Neutrophil (primary cell): ENCODE measurements around the gene ATR.

Experiments
- H3K27ac ChIP-seq: fragments of 200-600 bp; sonication (generic); 2 replicates; pipeline ENCODE4 v1.5.1; 2016; ENCODE audit warnings: mild to moderate bottlenecking, moderate library complexity
- H3K27me3 ChIP-seq: fragments of 200-600 bp; sonication (generic); 2 replicates; pipeline ENCODE4 v1.6.0; 2016; ENCODE audit warnings: mild to moderate bottlenecking
- H3K36me3 ChIP-seq: fragments of 200-600 bp; sonication (generic); 2 replicates; pipeline ENCODE4 v1.5.1; 2017
- H3K4me1 ChIP-seq, 2 experiments: fragments of 200-600 bp in 1 of 2; sonication (generic) in 1 of 2; 1 replicate in 1 of 2; 2 replicates in 1 of 2; pipeline versions ENCODE4 v1.5.1 to v1.6.1; 2013 to 2016; ENCODE audit warnings: low read depth in 1 of 2, low read length in 1 of 2, mild to moderate bottlenecking in 1 of 2, moderate library complexity in 1 of 2; ENCODE audit not compliant: control insufficient read depth in 1 of 2, insufficient read depth in 1 of 2
- H3K4me3 ChIP-seq, 2 experiments: fragments of 200-600 bp in 1 of 2; sonication (generic) in 1 of 2; 1 replicate in 1 of 2; 2 replicates in 1 of 2; pipeline ENCODE4 v1.5.1; 2013 to 2016; ENCODE audit warnings: low read depth in 1 of 2, low read length in 1 of 2, mild to moderate bottlenecking in 1 of 2, moderate library complexity in 1 of 2
- H3K9me3 ChIP-seq: fragments of 200-600 bp; sonication (generic); 2 replicates; pipeline ENCODE4 v1.5.1; 2016
- TF ChIP-seq, protein P1 (sequence below): fragments of 200-600 bp; sonication (generic); IDR thresholded peaks from 2 replicates; pipeline ENCODE4 v1.5.1; 2016; ENCODE audit warnings: antibody characterized with exemption

Gene ATR

DNA sequence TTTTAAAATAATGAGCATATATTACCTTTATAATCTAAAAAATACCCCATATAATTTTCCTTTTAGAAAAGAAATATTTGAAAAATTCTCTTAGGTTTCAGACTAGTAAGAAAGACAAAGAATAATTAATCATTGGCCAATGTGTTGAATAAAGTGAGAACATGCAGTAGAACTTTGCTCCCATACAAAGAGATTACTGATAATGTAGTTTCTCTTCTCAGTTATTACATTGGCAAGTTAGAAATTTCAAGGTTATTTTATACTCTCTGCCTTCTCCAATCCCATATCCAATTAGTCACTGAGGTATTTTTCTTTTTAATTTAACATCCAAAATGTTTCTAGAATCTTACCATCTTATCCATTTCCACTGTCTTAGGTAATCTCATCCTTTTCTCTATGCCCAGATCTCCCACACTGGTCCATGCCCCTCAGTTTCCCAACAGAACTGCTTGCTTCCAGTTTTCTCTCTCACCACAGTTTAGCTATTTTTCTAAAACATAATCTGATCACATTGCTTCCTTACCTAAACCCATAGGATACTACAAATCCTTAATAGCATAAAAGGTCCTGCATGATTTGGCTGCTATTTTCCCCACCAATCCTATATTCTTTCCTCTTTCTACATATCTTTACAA lies 141.5 kb downstream of the ATR start:
- no peaks in the 10 kb centered on the region for H3K9me3 ChIP-seq
- no peaks in the 10 kb centered on the region for H3K27me3 ChIP-seq
- H3K27ac ChIP-seq, result no peak overlapping the region
- H3K4me1 ChIP-seq, result peaks cover 18 to 24% of the 10 kb centered on the region in 2 experiments
- no peak overlapping the region for H3K4me3 ChIP-seq
- TF ChIP-seq, protein P1, sequence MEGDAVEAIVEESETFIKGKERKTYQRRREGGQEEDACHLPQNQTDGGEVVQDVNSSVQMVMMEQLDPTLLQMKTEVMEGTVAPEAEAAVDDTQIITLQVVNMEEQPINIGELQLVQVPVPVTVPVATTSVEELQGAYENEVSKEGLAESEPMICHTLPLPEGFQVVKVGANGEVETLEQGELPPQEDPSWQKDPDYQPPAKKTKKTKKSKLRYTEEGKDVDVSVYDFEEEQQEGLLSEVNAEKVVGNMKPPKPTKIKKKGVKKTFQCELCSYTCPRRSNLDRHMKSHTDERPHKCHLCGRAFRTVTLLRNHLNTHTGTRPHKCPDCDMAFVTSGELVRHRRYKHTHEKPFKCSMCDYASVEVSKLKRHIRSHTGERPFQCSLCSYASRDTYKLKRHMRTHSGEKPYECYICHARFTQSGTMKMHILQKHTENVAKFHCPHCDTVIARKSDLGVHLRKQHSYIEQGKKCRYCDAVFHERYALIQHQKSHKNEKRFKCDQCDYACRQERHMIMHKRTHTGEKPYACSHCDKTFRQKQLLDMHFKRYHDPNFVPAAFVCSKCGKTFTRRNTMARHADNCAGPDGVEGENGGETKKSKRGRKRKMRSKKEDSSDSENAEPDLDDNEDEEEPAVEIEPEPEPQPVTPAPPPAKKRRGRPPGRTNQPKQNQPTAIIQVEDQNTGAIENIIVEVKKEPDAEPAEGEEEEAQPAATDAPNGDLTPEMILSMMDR, result no peak
- H3K36me3 ChIP-seq, result peaks cover 10% of the 10 kb centered on the region

DNA sequence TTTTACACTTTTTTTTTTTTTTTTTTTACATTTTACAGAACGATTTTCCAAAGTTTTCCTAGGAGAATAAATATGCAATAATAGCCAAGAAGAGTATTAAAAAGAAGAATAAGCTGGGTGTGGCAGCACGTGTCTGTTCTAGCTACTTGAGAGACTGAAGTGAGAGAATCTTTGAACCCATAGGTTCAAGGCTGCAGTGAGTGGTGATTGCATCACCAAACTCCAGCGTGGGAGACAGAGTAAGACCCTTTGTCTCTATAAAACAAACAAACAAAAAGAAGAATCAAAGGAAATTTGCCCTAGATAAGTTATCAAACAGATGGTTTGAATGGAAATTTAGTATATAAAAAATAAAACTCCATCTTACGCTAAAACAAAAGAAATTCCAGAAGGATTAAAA lies 144.0 kb downstream of the ATR start:
- peaks cover 31% of the 10 kb centered on the region for H3K36me3 ChIP-seq
- TF ChIP-seq, protein P1, result no peak

DNA sequence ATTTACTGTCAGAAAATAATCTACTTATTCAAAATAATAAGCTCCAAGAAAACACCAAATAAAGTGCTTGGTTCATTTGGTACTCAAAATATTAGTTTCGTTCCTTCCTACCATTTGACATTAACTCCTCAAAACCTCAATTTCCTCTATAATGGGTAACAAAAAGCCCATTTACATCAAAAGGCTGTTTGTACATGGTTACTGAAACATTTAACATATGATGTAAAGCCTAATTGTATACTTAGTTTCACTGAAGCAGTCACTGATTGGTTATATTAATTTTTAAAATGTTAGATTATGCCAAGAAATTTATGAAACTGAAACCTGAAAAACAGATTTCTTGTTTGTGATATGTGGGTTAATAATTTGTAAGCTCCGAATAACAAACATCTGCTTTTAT lies 145.4 kb downstream of the ATR start:
- no peak overlapping the region for H3K27ac ChIP-seq
- H3K4me1 ChIP-seq, result no peaks in the 10 kb centered on the region

More for the DNA sequence above, 144.0 kb downstream of the ATR start:
- no peaks in the 10 kb centered on the region for H3K9me3 ChIP-seq
- H3K27me3 ChIP-seq, result no peaks in the 10 kb centered on the region
- no peak overlapping the region for H3K4me3 ChIP-seq
- H3K4me1 ChIP-seq, result peaks cover 0 to 6% of the 10 kb centered on the region in 2 experiments
- no peak overlapping the region for H3K27ac ChIP-seq

DNA sequence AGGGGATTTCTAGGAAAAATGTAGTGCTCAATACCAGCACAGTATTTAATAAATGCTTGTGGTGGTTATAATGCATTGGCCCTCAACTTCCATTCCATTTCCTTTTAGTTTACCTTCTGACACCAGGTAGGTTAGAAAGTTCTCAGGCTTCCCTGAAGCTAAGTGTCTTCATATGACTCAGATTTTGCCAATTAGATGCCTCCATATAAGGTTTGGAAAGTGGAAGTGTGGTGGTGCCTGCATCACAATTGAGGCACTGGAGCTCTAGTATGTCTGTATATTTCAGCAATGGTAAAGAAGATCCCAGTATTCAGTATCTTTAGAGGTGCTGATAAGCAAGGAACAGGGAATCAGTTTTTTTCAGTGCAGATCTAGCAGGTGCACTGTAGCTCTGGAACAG lies 149.0 kb downstream of the ATR start:
- Histone ChIP-seq H3K4me1 (peaks cover 6% of the 10 kb centered on the region in 2 experiments), H3K36me3 (peaks cover 64% of the 10 kb centered on the region), H3K27ac (no peak overlapping the region), H3K27me3 (no peaks in the 10 kb centered on the region), H3K4me3 (no peak overlapping the region), H3K9me3 (no peaks in the 10 kb centered on the region)
- TF ChIP-seq, protein P1, result no peak

More for the DNA sequence above, 145.4 kb downstream of the ATR start:
- Histone ChIP-seq H3K4me3 (no peak overlapping the region), H3K27me3 (no peaks in the 10 kb centered on the region), H3K9me3 (no peaks in the 10 kb centered on the region), H3K36me3 (peaks cover 37% of the 10 kb centered on the region)
- TF ChIP-seq, protein P1, result no peak

DNA sequence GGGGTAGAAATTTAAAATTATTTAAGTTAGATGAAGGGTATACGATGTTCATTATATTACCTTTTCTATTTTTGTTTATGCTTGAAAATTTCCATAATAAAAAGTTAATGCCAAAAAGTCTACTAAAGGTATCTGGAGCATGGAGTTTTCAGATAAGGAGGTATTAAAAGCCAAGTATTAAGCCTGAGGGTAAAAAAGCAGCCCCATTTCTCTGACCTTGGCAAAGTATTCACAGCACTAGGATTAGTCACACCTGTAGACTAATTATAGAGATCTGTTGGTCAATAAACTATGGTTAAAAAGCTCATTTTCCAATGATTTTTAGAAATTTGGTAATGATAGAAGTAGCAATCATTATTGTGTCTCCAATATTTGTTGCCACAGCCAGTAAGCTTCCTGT lies 153.8 kb downstream of the ATR start:
- no peak overlapping the region for H3K4me3 ChIP-seq
- TF ChIP-seq, protein P1, result no peak
- no peak overlapping the region for H3K27ac ChIP-seq
- H3K27me3 ChIP-seq, result no peaks in the 10 kb centered on the region
- peaks cover 76% of the 10 kb centered on the region for H3K36me3 ChIP-seq
- H3K9me3 ChIP-seq, result no peaks in the 10 kb centered on the region
- H3K4me1 ChIP-seq, result peaks cover 10 to 11% of the 10 kb centered on the region in 2 experiments
